Stomach (tissue), 4 donors: ENCODE results near the gene RNF113B.

Experiments used
- POLR2A ChIP-seq, 4 donors: fragments of 450-650 bp; IDR thresholded peaks; one replicate each; pipeline ENCODE4 v1.6.1; 2016; ENCODE audit warnings: antibody characterized with exemption in 4 of 4, control low read depth in 2 of 4, mild to moderate bottlenecking in 1 of 4, moderate library complexity in 1 of 4
- TF ChIP-seq, protein P1 (sequence below), 7 experiments: fragments of 450-650 bp in 4 of 7; fragments of 200-600 bp in 3 of 7; sonication (generic) in 3 of 7; IDR thresholded peaks; one replicate each; pipeline ENCODE4 v1.5.1; 2016 to 2019; ENCODE audit warnings: antibody characterized with exemption in 7 of 7, control low read depth in 2 of 7, mild to moderate bottlenecking in 1 of 7

DNA sequence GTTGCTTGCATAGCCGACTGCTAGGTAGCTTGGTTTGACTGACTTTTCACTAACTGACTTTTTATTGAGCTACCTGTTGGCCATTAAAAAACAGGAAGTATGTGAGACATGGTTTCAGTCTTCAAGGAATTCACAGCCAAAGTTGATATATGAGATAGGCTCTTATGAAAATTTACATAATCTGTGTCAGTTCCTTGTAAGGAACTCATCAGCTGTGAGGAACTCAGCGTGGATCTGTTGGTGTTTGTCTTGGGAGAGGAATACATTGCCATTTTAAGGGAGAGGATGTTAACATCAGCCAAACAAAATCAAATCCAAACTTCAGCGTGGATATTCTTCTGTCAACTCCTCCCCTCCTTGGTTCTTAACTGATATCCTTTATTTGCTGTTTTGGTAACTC, 2.0 kb downstream of the RNF113B start:
- TF ChIP-seq, protein P1, sequence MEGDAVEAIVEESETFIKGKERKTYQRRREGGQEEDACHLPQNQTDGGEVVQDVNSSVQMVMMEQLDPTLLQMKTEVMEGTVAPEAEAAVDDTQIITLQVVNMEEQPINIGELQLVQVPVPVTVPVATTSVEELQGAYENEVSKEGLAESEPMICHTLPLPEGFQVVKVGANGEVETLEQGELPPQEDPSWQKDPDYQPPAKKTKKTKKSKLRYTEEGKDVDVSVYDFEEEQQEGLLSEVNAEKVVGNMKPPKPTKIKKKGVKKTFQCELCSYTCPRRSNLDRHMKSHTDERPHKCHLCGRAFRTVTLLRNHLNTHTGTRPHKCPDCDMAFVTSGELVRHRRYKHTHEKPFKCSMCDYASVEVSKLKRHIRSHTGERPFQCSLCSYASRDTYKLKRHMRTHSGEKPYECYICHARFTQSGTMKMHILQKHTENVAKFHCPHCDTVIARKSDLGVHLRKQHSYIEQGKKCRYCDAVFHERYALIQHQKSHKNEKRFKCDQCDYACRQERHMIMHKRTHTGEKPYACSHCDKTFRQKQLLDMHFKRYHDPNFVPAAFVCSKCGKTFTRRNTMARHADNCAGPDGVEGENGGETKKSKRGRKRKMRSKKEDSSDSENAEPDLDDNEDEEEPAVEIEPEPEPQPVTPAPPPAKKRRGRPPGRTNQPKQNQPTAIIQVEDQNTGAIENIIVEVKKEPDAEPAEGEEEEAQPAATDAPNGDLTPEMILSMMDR (IDR thresholded peaks at IDR 0.05): no peak
- TF ChIP-seq POLR2A (IDR thresholded peaks at IDR 0.05): no peak
